PC-3 (cell line): ENCODE data around the gene SH3RF1. TPM values are rescaled to one million over a fixed set of nuclear protein-coding genes. Genes with fewer than 3 reads are reported as not detected.

Experiments used
- ATAC-seq: fragments of 200-7000 bp; cut with Tn5 transposase; 2 replicates; pipeline ENCODE4 v1.9.1; 2020; ENCODE audit warnings: mild to moderate bottlenecking, moderate library complexity
- BruUV-seq: library from RNA; stranded (reverse); fragments of 400-500 nt; replicated peaks from 2 replicates; lab custom pipeline; 2021; lab: Mats Ljungman, UMichigan
- CTCF ChIA-PET: fragments of 300-600 bp; sonication (Branson Sonifier 250); formaldehyde crosslinking; loops from one replicate; lab custom pipeline; 2022; ENCODE audit warnings: antibody characterized with exemption; lab: Charles Lee
- POLR2A ChIA-PET: fragments of 300-600 bp; sonication (Branson Sonifier 250); formaldehyde crosslinking; loops from one replicate; lab custom pipeline; 2022; ENCODE audit warnings: antibody characterized with exemption; ENCODE audit not compliant: unreplicated experiment; lab: Charles Lee
- DNase-seq: peaks from one replicate; pipeline ENCODE4 v3.0.0-alpha.2; 2015
- H2AFZ ChIP-seq: fragments of 300-600 bp; sonication (generic); 2 replicates; pipeline ENCODE4 v1.6.0; 2016; ENCODE audit warnings: antibody characterized with exemption, low read length
- H3F3A ChIP-seq: fragments of 300-600 bp; sonication (generic); one replicate; pipeline ENCODE4 v1.6.0; 2017; ENCODE audit warnings: antibody characterized with exemption, low read length, control low read depth, mild to moderate bottlenecking; ENCODE audit not compliant: unreplicated experiment
- H3K27ac ChIP-seq: fragments of 300-600 bp; sonication (generic); 2 replicates; pipeline ENCODE4 v1.5.1; 2016; ENCODE audit warnings: mild to moderate bottlenecking, low read length
- H3K27me3 ChIP-seq: fragments of 300-600 bp; sonication (generic); 2 replicates; pipeline ENCODE4 v1.6.1; 2016; ENCODE audit warnings: low read length, mixed read lengths
- H3K36me3 ChIP-seq: fragments of 300-600 bp; sonication (generic); 2 replicates; pipeline ENCODE4 v1.6.1; 2016; ENCODE audit warnings: low read depth, mixed run types, low read length, mixed read lengths
- H3K4me1 ChIP-seq: fragments of 300-600 bp; sonication (generic); 2 replicates; pipeline ENCODE4 v1.5.1; 2016; ENCODE audit warnings: low read length; ENCODE audit not compliant: insufficient read depth
- H3K4me2 ChIP-seq: fragments of 300-600 bp; sonication (generic); 2 replicates; pipeline ENCODE4 v1.6.0; 2016; ENCODE audit warnings: low read length
- H3K4me3 ChIP-seq: fragments of 300-600 bp; sonication (generic); 2 replicates; pipeline ENCODE4 v1.5.1; 2016; ENCODE audit warnings: mild to moderate bottlenecking, low read length, mixed read lengths
- H3K79me2 ChIP-seq: fragments of 300-600 bp; sonication (generic); 2 replicates; pipeline ENCODE4 v1.6.1; 2017; ENCODE audit warnings: low read length, mixed read lengths
- H3K9ac ChIP-seq: fragments of 300-600 bp; sonication (generic); 2 replicates; pipeline ENCODE4 v1.6.0; 2016; ENCODE audit warnings: mild to moderate bottlenecking, low read length
- H3K9me2 ChIP-seq: fragments of 300-600 bp; sonication (generic); replicated peaks from 2 replicates; pipeline ENCODE4 v1.6.1; 2016; ENCODE audit warnings: mixed run types, low read length, mixed read lengths
- H3K9me3 ChIP-seq: fragments of 300-600 bp; sonication (generic); 2 replicates; pipeline ENCODE4 v1.6.1; 2016; ENCODE audit warnings: low read length, mixed read lengths
- H4K20me1 ChIP-seq: fragments of 300-600 bp; sonication (generic); 2 replicates; pipeline ENCODE4 v1.6.1; 2016; ENCODE audit warnings: low read length, mixed read lengths
- EZH2 ChIP-seq: fragments of 300-600 bp; sonication (generic); IDR thresholded peaks from one replicate; pipeline ENCODE4 v1.6.1; 2017; ENCODE audit warnings: antibody characterized with exemption, mild to moderate bottlenecking, low read length; ENCODE audit not compliant: unreplicated experiment
- EZH2phosphoT487 ChIP-seq: fragments of 300-600 bp; sonication (generic); IDR thresholded peaks from 2 replicates; pipeline ENCODE4 v1.6.1; 2018; ENCODE audit warnings: mild to moderate bottlenecking, antibody characterized with exemption, low read length, borderline replicate concordance
- intact Hi-C: fragments of 100-400 bp; cut with micrococcal nuclease; formaldehyde crosslinking; loops from 2 replicates; pipeline ENCODE4 v1.9.0; 2023
- total RNA-seq: library from RNA; depleted of rRNA; stranded (reverse); fragments of >200 nt; gene quantifications from 2 replicates; pipeline ENCODE4 v1.2.3, GENCODE V29; 2014
- TF ChIP-seq, protein P1 (sequence below): fragments of 300-600 bp; sonication (generic); conservative IDR thresholded peaks from 2 replicates; pipeline ENCODE4 v1.5.1; 2017; ENCODE audit warnings: antibody characterized with exemption, low read depth, mild to moderate bottlenecking, low read length

Gene SH3RF1
- total RNA-seq, 1 experiment from 2014 or later, result 21.0 TPM

DNA sequence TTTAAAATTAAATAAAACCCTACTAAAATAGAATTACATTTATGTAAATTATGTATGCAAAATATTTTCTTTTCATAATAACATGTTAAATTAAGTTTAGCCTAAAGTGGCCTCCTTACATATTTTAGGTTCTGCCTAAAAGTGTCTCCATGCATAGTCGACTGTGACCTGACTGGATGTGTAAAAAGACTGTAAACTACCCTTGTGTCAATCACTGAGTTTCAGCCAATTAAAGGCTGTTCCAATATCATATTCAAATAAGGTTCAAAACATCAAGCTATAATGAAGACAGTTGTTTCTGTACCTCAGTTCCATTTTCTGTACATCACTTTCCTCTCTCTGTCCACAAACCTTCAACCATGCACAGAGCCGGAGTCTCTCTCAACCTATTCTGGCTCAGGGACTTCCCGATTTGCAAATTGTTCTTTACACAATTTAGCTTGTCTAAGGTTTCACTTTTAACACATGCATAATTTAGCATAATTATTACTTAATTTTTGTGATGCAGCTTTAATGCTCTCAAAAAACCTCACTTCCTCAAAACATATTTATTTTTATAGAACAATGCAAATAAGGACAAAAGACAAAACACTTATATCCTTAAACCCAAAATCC is 60.1 kb downstream of the SH3RF1 start:
- no peaks in the 10 kb centered on the region for H3K9me2 ChIP-seq
- H2AFZ ChIP-seq, result no peak overlapping the region
- POLR2A ChIA-PET, result no interaction called here
- BruUV-seq, result no TSS peak
- no peaks in the 10 kb centered on the region for H3F3A ChIP-seq
- H4K20me1 ChIP-seq, result no peaks in the 10 kb centered on the region
- H3K9ac ChIP-seq, result no peak overlapping the region
- H3K36me3 ChIP-seq, result peaks cover 11% of the 10 kb centered on the region
- intact Hi-C loops, result no loop called here
- no peak overlapping the region for H3K4me3 ChIP-seq
- H3K4me2 ChIP-seq, result no peak overlapping the region
- CTCF ChIA-PET, result no interaction called here
- H3K79me2 ChIP-seq, result peaks cover 82% of the 10 kb centered on the region
- no peaks in the 10 kb centered on the region for H3K27me3 ChIP-seq
- H3K4me1 ChIP-seq, result no peaks in the 10 kb centered on the region
- no peak for DNase-seq
- TF ChIP-seq, protein P1, sequence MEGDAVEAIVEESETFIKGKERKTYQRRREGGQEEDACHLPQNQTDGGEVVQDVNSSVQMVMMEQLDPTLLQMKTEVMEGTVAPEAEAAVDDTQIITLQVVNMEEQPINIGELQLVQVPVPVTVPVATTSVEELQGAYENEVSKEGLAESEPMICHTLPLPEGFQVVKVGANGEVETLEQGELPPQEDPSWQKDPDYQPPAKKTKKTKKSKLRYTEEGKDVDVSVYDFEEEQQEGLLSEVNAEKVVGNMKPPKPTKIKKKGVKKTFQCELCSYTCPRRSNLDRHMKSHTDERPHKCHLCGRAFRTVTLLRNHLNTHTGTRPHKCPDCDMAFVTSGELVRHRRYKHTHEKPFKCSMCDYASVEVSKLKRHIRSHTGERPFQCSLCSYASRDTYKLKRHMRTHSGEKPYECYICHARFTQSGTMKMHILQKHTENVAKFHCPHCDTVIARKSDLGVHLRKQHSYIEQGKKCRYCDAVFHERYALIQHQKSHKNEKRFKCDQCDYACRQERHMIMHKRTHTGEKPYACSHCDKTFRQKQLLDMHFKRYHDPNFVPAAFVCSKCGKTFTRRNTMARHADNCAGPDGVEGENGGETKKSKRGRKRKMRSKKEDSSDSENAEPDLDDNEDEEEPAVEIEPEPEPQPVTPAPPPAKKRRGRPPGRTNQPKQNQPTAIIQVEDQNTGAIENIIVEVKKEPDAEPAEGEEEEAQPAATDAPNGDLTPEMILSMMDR, result no peak
- TF ChIP-seq EZH2phosphoT487 (no peak), EZH2 (no peak)
- no peak overlapping the region for H3K27ac ChIP-seq
- H3K9me3 ChIP-seq, result no peaks in the 10 kb centered on the region
- no peak for ATAC-seq

DNA sequence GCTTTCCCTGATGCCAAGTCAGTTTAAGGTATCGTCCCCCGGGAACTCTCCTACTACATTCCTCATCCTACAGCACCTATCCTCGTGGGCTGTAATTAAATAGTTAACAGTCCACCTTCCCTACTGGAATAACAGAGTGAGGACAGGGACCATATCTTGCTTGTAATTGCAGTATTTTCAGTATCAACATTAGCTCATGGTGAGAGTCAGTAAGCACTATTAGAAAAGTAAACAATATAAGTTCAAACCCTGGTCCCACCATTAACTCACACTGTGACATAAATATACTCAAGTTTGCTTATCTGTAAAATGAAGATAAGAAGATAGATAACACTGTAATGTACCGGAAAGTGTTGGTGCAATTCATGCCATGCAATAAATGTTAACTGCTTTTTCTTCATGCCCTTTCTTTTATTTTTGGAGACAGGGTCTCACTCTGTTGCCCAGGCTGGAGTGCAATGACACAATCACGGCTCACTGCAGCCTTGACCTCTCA is 61.3 kb downstream of the SH3RF1 start:
- Histone ChIP-seq H3K36me3 (no peaks in the 10 kb centered on the region), H3K4me2 (no peak overlapping the region), H3K27me3 (no peaks in the 10 kb centered on the region), H3K9ac (no peak overlapping the region), H3K4me3 (no peak overlapping the region), H3K27ac (no peak overlapping the region), H3K9me2 (no peaks in the 10 kb centered on the region), H3K79me2 (peaks cover 82% of the 10 kb centered on the region), H3F3A (no peaks in the 10 kb centered on the region), H2AFZ (no peak overlapping the region), H4K20me1 (no peaks in the 10 kb centered on the region), H3K4me1 (no peaks in the 10 kb centered on the region), H3K9me3 (no peaks in the 10 kb centered on the region)
- CTCF ChIA-PET, result no interaction called here
- TF ChIP-seq EZH2phosphoT487 (no peak), EZH2 (no peak)
- TF ChIP-seq, protein P1, result no peak
- BruUV-seq, result no TSS peak
- POLR2A ChIA-PET, result no interaction called here
- ATAC-seq (no peak), DNase-seq (no peak)
- intact Hi-C loops, result no loop called here

DNA sequence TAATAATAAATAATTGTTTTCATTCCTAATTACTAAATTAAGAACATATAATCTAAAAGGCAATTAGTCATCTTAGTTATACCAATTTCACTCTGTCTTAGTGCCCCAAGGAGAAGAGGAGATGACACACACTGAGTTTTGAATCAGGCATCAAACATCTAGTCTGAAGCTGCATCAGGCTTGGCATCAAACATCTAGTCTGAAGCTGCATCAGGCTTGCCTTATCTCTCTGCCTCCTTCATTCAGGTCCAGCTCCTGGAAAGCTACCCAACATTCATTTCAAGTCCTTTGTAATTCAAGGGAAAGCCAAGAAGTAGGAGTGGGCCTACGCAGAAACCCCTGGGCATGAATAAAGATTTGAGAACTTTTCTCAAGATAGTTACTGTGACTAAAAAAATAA is 62.2 kb downstream of the SH3RF1 start:
- peaks cover 83% of the 10 kb centered on the region for H3K79me2 ChIP-seq
- no peaks in the 10 kb centered on the region for H3K4me1 ChIP-seq
- H4K20me1 ChIP-seq, result no peaks in the 10 kb centered on the region
- H3K4me3 ChIP-seq, result no peak overlapping the region
- H3K9ac ChIP-seq, result no peak overlapping the region
- no peak overlapping the region for H3K27ac ChIP-seq
- ChIA-PET CTCF (no interaction called here), POLR2A (no interaction called here)
- intact Hi-C loops, result no loop called here
- TF ChIP-seq EZH2phosphoT487 (no peak), EZH2 (no peak)
- TF ChIP-seq, protein P1, result no peak
- DNase-seq (no peak), ATAC-seq (no peak)
- H2AFZ ChIP-seq, result no peak overlapping the region
- no peak overlapping the region for H3K4me2 ChIP-seq
- no peaks in the 10 kb centered on the region for H3K27me3 ChIP-seq
- no peaks in the 10 kb centered on the region for H3F3A ChIP-seq
- no peaks in the 10 kb centered on the region for H3K9me2 ChIP-seq
- no peaks in the 10 kb centered on the region for H3K9me3 ChIP-seq
- BruUV-seq, result no TSS peak
- H3K36me3 ChIP-seq, result no peaks in the 10 kb centered on the region
